ENCODE measurements around the gene CCR5AS.
"Not testable (repeated sequence)": the region's sequence is repeated elsewhere in the genome, so short reads cannot be mapped to it uniquely, and the experiment has no call there.

CCR5AS gene

DNA sequence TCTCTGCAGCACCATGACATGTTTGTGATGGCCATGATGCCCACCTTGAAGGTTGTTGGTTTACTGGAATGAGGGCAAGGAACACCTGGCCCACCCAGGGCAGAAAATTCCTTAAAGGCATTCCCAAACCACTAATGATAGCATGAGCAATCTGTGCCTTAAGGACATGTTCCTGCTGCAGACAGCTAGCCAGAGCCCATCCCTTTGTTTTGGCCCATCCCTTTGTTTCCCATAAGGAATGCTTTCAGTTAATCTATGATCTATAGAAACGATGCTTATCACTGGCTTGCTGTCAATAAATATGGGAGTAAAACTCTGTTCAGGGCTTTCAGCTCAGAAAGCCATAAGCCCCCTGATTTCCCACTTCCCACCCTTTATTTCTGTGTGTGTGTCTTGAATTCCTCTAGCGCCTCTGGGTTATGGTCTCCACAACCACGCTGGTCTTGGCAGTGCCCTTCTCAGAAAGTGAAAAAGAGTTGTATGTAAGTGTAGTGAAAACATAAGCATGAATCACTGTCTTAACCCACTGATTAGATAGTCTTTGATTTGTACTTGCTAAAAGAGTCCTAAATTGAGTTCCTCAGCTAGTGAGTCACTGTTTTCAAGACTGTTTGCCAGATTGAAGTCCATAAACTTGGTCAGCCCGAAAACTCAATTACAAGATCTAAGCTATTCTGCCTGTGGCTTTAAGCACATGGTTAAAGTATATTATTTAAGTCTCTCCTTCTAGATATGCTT, 72.0 kb downstream of the CCR5AS start:
- DNase-seq (peak in 2 of 5 donors; percentile 1 to 25), FAIRE-seq (no peak)
- intact Hi-C loops (cut with DNase I), result no loop called here
- Histone ChIP-seq H3K9ac (ENCODE audit: low read length in 3 of 3) (no peak overlapping the region), H3K27ac (ENCODE audit: low read depth in 2 of 2, low read length in 2 of 2) (no peak overlapping the region), H3K36me3 (ENCODE audit: control insufficient read depth in 2 of 3, insufficient read depth in 3 of 3, low read length in 3 of 3) (no peaks in the 10 kb centered on the region), H3K4me1 (ENCODE audit: control insufficient read depth in 2 of 3, insufficient read depth in 2 of 3, low read depth in 1 of 3, low read length in 3 of 3) (peaks cover 0 to 2% (median 0%) of the 10 kb centered on the region in 3 donors), H3K9me3 (ENCODE audit: control insufficient read depth in 2 of 3, insufficient read depth in 1 of 3, low read length in 3 of 3) (peaks cover 0 to 10% (median 2%) of the 10 kb centered on the region in 3 donors), H3K27me3 (ENCODE audit: control insufficient read depth, insufficient read depth, low read length) (no peaks in the 10 kb centered on the region), H3K4me3 (ENCODE audit: low read length in 3 of 3) (no peak overlapping the region)
- TF ChIP-seq, protein P1, sequence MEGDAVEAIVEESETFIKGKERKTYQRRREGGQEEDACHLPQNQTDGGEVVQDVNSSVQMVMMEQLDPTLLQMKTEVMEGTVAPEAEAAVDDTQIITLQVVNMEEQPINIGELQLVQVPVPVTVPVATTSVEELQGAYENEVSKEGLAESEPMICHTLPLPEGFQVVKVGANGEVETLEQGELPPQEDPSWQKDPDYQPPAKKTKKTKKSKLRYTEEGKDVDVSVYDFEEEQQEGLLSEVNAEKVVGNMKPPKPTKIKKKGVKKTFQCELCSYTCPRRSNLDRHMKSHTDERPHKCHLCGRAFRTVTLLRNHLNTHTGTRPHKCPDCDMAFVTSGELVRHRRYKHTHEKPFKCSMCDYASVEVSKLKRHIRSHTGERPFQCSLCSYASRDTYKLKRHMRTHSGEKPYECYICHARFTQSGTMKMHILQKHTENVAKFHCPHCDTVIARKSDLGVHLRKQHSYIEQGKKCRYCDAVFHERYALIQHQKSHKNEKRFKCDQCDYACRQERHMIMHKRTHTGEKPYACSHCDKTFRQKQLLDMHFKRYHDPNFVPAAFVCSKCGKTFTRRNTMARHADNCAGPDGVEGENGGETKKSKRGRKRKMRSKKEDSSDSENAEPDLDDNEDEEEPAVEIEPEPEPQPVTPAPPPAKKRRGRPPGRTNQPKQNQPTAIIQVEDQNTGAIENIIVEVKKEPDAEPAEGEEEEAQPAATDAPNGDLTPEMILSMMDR (IDR thresholded peaks at IDR 0.05; ENCODE audit: borderline replicate concordance, extremely low read depth, insufficient read depth), result no peak

DNA sequence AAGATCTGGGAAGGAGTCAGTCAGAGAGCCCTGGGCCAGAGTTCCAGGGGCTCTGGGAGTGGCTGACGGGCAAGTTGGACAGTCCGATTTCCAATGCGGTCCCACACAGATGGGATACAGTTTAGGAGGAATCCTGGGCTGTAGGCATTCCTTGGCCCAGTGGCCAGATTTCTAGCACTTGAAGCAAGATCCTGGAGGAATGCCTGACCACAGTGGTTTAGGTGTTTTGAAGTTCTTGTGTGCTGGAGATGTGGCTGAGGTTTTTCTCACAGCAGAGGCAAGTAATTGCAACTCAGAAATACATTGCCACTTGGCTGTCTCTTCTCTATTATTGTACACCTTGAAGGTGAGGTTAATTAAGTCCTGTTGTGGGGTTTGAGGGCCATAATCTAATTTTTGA, 76.2 kb downstream of the CCR5AS start:
- H3K9ac ChIP-seq (ENCODE audit: low read length in 3 of 3); H3K27ac ChIP-seq (ENCODE audit: low read depth in 2 of 2, low read length in 2 of 2); H3K4me1 ChIP-seq (ENCODE audit: control insufficient read depth in 2 of 3, insufficient read depth in 2 of 3, low read depth in 1 of 3, low read length in 3 of 3); DNase-seq; intact Hi-C loops (cut with DNase I); H3K36me3 ChIP-seq (ENCODE audit: control insufficient read depth in 2 of 3, insufficient read depth in 3 of 3, low read length in 3 of 3); H3K27me3 ChIP-seq (ENCODE audit: control insufficient read depth, insufficient read depth, low read length); H3K4me3 ChIP-seq (ENCODE audit: low read length in 3 of 3); FAIRE-seq; H3K9me3 ChIP-seq (ENCODE audit: control insufficient read depth in 2 of 3, insufficient read depth in 1 of 3, low read length in 3 of 3): not testable (repeated sequence)

DNA sequence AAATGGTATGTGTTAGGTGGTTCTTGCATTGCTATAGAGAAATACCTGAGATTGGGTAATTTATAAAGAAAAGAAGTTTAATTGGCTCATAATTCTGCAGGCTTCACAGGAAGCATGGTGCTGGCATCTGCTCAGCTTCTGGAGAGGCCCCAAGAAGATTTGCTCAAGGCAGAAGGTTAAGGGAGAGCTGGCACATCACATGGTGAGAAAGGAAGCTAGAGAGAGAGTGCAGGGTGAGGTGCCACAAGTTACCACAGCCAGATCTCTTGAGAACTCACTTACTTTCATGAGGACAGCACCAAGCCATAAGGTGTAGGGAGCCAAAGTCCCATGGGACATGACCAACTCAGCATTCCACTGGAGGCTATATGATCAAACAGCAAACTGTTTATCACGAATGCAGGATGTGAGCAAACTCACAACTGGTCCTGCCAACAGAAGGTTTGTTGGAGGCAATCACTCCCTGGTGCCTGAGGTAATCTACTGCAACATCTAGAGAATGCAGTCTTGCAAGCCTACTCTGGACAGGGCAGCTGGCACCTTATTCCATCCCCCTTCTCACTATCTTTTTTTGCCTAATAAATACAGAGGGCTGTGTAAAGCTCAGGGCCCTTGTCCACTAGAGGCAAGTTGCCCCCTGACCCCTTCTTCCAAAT, 81.1 kb downstream of the CCR5AS start:
- Histone ChIP-seq H3K36me3 (ENCODE audit: control insufficient read depth in 2 of 3, insufficient read depth in 3 of 3, low read length in 3 of 3) (no peaks in the 10 kb centered on the region), H3K9ac (ENCODE audit: low read length in 3 of 3) (no peak overlapping the region), H3K27me3 (ENCODE audit: control insufficient read depth, insufficient read depth, low read length) (no peaks in the 10 kb centered on the region), H3K27ac (ENCODE audit: low read depth in 2 of 2, low read length in 2 of 2) (no peak overlapping the region), H3K9me3 (ENCODE audit: control insufficient read depth in 2 of 3, insufficient read depth in 1 of 3, low read length in 3 of 3) (no peaks in the 10 kb centered on the region), H3K4me1 (ENCODE audit: control insufficient read depth in 2 of 3, insufficient read depth in 2 of 3, low read depth in 1 of 3, low read length in 3 of 3) (no peaks in the 10 kb centered on the region), H3K4me3 (ENCODE audit: low read length in 3 of 3) (no peak overlapping the region)
- DNase-seq, result no peak
- FAIRE-seq, result no peak
- TF ChIP-seq, protein P1 (IDR thresholded peaks at IDR 0.05; ENCODE audit: borderline replicate concordance, extremely low read depth, insufficient read depth), result no peak
- intact Hi-C loops (cut with DNase I), result no loop called here

GRCh38 chr3:46324036-46324435, 82.8 kb downstream of the CCR5AS start:
- Histone ChIP-seq H3K4me1 (ENCODE audit: control insufficient read depth in 2 of 3, insufficient read depth in 2 of 3, low read depth in 1 of 3, low read length in 3 of 3) (no peaks in the 10 kb centered on the region), H3K4me3 (ENCODE audit: low read length in 3 of 3) (no peak overlapping the region), H3K9ac (ENCODE audit: low read length in 3 of 3) (no peak overlapping the region), H3K27me3 (ENCODE audit: control insufficient read depth, insufficient read depth, low read length) (no peaks in the 10 kb centered on the region), H3K27ac (ENCODE audit: low read depth in 2 of 2, low read length in 2 of 2) (no peak overlapping the region), H3K9me3 (ENCODE audit: control insufficient read depth in 2 of 3, insufficient read depth in 1 of 3, low read length in 3 of 3) (no peaks in the 10 kb centered on the region), H3K36me3 (ENCODE audit: control insufficient read depth in 2 of 3, insufficient read depth in 3 of 3, low read length in 3 of 3) (no peaks in the 10 kb centered on the region)
- TF ChIP-seq, protein P1 (IDR thresholded peaks at IDR 0.05; ENCODE audit: borderline replicate concordance, extremely low read depth, insufficient read depth), result no peak
- intact Hi-C loops (cut with DNase I), result no loop called here
- FAIRE-seq (no peak), DNase-seq (no peak)

All from kidney (tissue), 13 donors.